Fibroblast of villous mesenchyme (primary cell): ENCODE data around the gene SLC38A9. TPM values are rescaled to one million over a fixed set of nuclear protein-coding genes. Genes with fewer than 3 reads are reported as not detected.
A peak's percentile ranks its signal among the peaks of the same experiment; 100 is the strongest.

Source experiments
- DNase-seq: peaks from one replicate; pipeline ENCODE4 v3.0.0-alpha.2; 2010; ENCODE audit warnings: low read depth
- H3K4me3 ChIP-seq: 2 replicates; pipeline ENCODE4 v1.5.1; 2011; ENCODE audit warnings: low read depth, mild to moderate bottlenecking, low read length
- CTCF ChIP-seq: IDR thresholded peaks from 2 replicates; pipeline ENCODE4 v1.5.1; 2012; ENCODE audit warnings: low read depth, mild to moderate bottlenecking, low read length; ENCODE audit not compliant: insufficient read depth
- total RNA-seq: library from RNA; depleted of rRNA; stranded (reverse); fragments of >200 nt; gene quantifications from 2 replicates; pipeline ENCODE4 v1.2.3, GENCODE V29; 2012

SLC38A9 gene
- total RNA-seq, 1 donor, result 52.7 TPM

GRCh38 chr5:55600086-55600485 is 112.0 kb downstream of the SLC38A9 start:
- DNase-seq, result no peak
- no peak for TF ChIP-seq CTCF
- H3K4me3 ChIP-seq, result no peak overlapping the region

- no peak for TF ChIP-seq CTCF
- no peak overlapping the region for H3K4me3 ChIP-seq
- DNase-seq, result no peak
These were observed 112.7 kb downstream of the SLC38A9 start for GRCh38 chr5:55599148-55600050.

- H3K4me3 ChIP-seq, result no peak overlapping the region
- DNase-seq, result peak; percentile 73
- no peak for TF ChIP-seq CTCF
These were observed 114.8 kb downstream of the SLC38A9 start for GRCh38 chr5:55597014-55597981.

- no peak for DNase-seq
- TF ChIP-seq CTCF, result no peak
These were observed 117.5 kb downstream of the SLC38A9 start for GRCh38 chr5:55594671-55595070.

GRCh38 chr5:55593115-55593472 is 119.0 kb downstream of the SLC38A9 start:
- no peak for TF ChIP-seq CTCF
- H3K4me3 ChIP-seq, result no peak overlapping the region
- no peak for DNase-seq

More at GRCh38 chr5:55594671-55595070, 117.5 kb downstream of the SLC38A9 start:
- no peak overlapping the region for H3K4me3 ChIP-seq

GRCh38 chr5:55592388-55593114 is 119.6 kb downstream of the SLC38A9 start:
- no peak for DNase-seq
- no peak for TF ChIP-seq CTCF
- no peak overlapping the region for H3K4me3 ChIP-seq
